Right atrium auricular region (tissue), 2 donors: ENCODE data around the gene IPO11. TPM values are rescaled to one million over a fixed set of nuclear protein-coding genes. Genes with fewer than 3 reads are reported as not detected.

Experiments
- DNase-seq: peaks from one replicate; pipeline ENCODE4 v3.0.0-alpha.2; 2019; ENCODE audit warnings: low spot score
- H3K27ac ChIP-seq, 2 donors: fragments of 200-600 bp; sonication (generic); 1 replicate in 1 of 2; 2 replicates in 1 of 2; pipeline ENCODE4 v1.5.1; 2016 to 2019
- H3K27me3 ChIP-seq, 2 donors: fragments of 200-600 bp; sonication (generic); one replicate each; pipeline versions ENCODE4 v1.5.1 to v1.6.0; 2017 to 2019
- H3K36me3 ChIP-seq: fragments of 200-600 bp; sonication (generic); one replicate; pipeline ENCODE4 v1.5.1; 2016
- H3K4me1 ChIP-seq, 2 donors: fragments of 200-600 bp; sonication (generic); one replicate each; pipeline versions ENCODE4 v1.5.1 to v1.6.0; 2017 to 2019
- H3K4me3 ChIP-seq, 2 donors: fragments of 200-600 bp; sonication (generic); 1 replicate in 1 of 2; 2 replicates in 1 of 2; pipeline ENCODE4 v1.5.1; 2017 to 2019; ENCODE audit warnings: mild to moderate bottlenecking in 1 of 2, moderate library complexity in 1 of 2
- H3K9me3 ChIP-seq, 2 donors: fragments of 200-600 bp; sonication (generic); one replicate each; pipeline ENCODE4 v1.5.1; 2019
- CTCF ChIP-seq, 2 donors: fragments of 200-600 bp; sonication (generic); IDR thresholded peaks; one replicate each; pipeline ENCODE4 v1.5.1; 2019; ENCODE audit warnings: antibody characterized with exemption in 2 of 2
- total RNA-seq, 2 donors: library from RNA; depleted of rRNA; stranded (reverse); fragments of >200 nt; gene quantifications; one replicate each; pipeline ENCODE4 v1.1.0, GENCODE V29; 2016

Gene IPO11
- total RNA-seq, 2 donors from 2014 or later, result 19.2 to 24.6 TPM

GRCh38 chr5:62600560-62601252 is 188.1 kb downstream of the IPO11 start:
- no peak for TF ChIP-seq CTCF (IDR thresholded peaks at IDR 0.05)
- no peak overlapping the region for H3K4me3 ChIP-seq
- H3K27ac ChIP-seq, result no peak overlapping the region
- DNase-seq, result no peak
- H3K27me3 ChIP-seq, result no peaks in the 10 kb centered on the region
- no peaks in the 10 kb centered on the region for H3K9me3 ChIP-seq
- no peaks in the 10 kb centered on the region for H3K36me3 ChIP-seq
- H3K4me1 ChIP-seq, result no peaks in the 10 kb centered on the region

GRCh38 chr5:62603934-62604333 is 191.4 kb downstream of the IPO11 start:
- H3K9me3 ChIP-seq, result no peaks in the 10 kb centered on the region
- H3K4me3 ChIP-seq, result no peak overlapping the region
- no peaks in the 10 kb centered on the region for H3K4me1 ChIP-seq
- TF ChIP-seq CTCF (IDR thresholded peaks at IDR 0.05), result no peak
- H3K27me3 ChIP-seq, result no peaks in the 10 kb centered on the region
- no peak for DNase-seq
- H3K36me3 ChIP-seq, result no peaks in the 10 kb centered on the region
- H3K27ac ChIP-seq, result no peak overlapping the region

- Histone ChIP-seq H3K27me3 (no peaks in the 10 kb centered on the region), H3K9me3 (no peaks in the 10 kb centered on the region), H3K4me3 (no peak overlapping the region), H3K4me1 (no peaks in the 10 kb centered on the region), H3K27ac (no peak overlapping the region), H3K36me3 (no peaks in the 10 kb centered on the region)
- TF ChIP-seq CTCF (IDR thresholded peaks at IDR 0.05), result no peak
- DNase-seq, result no peak
Observed at GRCh38 chr5:62605638-62606037, 193.1 kb downstream of the IPO11 start.

GRCh38 chr5:62606878-62607277 is 194.3 kb downstream of the IPO11 start:
- no peak for DNase-seq
- Histone ChIP-seq H3K4me1 (no peaks in the 10 kb centered on the region), H3K27ac (no peak overlapping the region), H3K27me3 (no peaks in the 10 kb centered on the region), H3K4me3 (no peak overlapping the region), H3K9me3 (no peaks in the 10 kb centered on the region), H3K36me3 (no peaks in the 10 kb centered on the region)
- TF ChIP-seq CTCF (IDR thresholded peaks at IDR 0.05), result no peak

- Histone ChIP-seq H3K27me3 (no peaks in the 10 kb centered on the region), H3K4me1 (no peaks in the 10 kb centered on the region), H3K36me3 (no peaks in the 10 kb centered on the region), H3K27ac (no peak overlapping the region), H3K9me3 (no peaks in the 10 kb centered on the region), H3K4me3 (no peak overlapping the region)
- no peak for DNase-seq
- no peak for TF ChIP-seq CTCF (IDR thresholded peaks at IDR 0.05)
Observed at GRCh38 chr5:62607615-62608014, 195.1 kb downstream of the IPO11 start.
